ENCODE results near the gene MSI2. TPM values are rescaled to one million over a fixed set of nuclear protein-coding genes. Genes with fewer than 3 reads are reported as not detected.

MSI2 gene
- total RNA-seq, 4 donors from 2014 or later, result 60.7 to 101 (median 70.9) TPM

DNA sequence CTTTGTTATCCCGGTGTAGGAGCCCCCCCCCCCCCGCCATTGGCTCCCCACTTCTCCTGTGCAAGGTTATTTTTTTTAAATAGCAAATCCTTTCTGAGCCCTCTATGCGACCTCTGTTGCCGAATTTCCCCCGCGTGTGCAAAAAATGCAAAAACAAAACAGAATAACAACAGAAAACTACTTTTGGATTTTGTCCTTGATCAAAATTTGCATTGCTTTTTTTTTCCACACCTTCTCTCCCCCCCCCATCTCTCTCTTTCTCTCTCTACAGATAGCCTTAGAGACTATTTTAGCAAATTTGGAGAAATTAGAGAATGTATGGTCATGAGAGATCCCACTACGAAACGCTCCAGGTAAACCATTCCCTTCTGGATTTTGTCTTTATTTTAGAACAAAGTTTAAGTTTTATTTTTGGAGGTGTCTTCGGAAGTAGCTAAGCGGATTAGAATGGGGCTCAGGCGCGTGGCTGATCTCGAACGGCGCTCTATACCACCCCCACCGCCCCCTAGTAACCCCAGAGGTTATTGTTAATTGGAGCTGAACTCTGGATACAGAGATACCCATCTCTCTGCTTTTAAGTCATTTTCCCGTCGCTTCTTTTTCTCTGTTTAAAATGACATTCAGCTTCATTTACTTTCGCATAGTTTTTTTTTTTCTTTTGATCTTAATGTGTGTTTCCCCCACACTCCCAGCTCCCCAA, 1.0 kb downstream of the MSI2 start:
- 1% methylated on average over 19 of the region's 19 CpGs for WGBS, 2 donors
- H3K4me1 ChIP-seq, result peaks cover 22 to 29% of the 10 kb centered on the region in 2 donors
- intact Hi-C loops (cut with DNase I), result no loop called here
- H3K4me3 ChIP-seq (replicated peaks in 1 of 3), result peak overlapping the region; percentile 37 to 94 (median 66)
- H3K36me3 ChIP-seq, result peaks cover 0 to 4% of the 10 kb centered on the region in 2 donors
- DNase-seq, result peak in 1 of 2 donors; percentile 36
- TF ChIP-seq POLR2A (IDR thresholded peaks at IDR 0.05), result no peak
- TF ChIP-seq, protein P1, sequence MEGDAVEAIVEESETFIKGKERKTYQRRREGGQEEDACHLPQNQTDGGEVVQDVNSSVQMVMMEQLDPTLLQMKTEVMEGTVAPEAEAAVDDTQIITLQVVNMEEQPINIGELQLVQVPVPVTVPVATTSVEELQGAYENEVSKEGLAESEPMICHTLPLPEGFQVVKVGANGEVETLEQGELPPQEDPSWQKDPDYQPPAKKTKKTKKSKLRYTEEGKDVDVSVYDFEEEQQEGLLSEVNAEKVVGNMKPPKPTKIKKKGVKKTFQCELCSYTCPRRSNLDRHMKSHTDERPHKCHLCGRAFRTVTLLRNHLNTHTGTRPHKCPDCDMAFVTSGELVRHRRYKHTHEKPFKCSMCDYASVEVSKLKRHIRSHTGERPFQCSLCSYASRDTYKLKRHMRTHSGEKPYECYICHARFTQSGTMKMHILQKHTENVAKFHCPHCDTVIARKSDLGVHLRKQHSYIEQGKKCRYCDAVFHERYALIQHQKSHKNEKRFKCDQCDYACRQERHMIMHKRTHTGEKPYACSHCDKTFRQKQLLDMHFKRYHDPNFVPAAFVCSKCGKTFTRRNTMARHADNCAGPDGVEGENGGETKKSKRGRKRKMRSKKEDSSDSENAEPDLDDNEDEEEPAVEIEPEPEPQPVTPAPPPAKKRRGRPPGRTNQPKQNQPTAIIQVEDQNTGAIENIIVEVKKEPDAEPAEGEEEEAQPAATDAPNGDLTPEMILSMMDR (IDR thresholded peaks at IDR 0.05), result no peak
- peak overlapping the region; percentile 82 to 99 (median 95) for H3K27ac ChIP-seq
- H3K9me3 ChIP-seq, result no peaks in the 10 kb centered on the region
- H3K27me3 ChIP-seq, result no peaks in the 10 kb centered on the region

DNA sequence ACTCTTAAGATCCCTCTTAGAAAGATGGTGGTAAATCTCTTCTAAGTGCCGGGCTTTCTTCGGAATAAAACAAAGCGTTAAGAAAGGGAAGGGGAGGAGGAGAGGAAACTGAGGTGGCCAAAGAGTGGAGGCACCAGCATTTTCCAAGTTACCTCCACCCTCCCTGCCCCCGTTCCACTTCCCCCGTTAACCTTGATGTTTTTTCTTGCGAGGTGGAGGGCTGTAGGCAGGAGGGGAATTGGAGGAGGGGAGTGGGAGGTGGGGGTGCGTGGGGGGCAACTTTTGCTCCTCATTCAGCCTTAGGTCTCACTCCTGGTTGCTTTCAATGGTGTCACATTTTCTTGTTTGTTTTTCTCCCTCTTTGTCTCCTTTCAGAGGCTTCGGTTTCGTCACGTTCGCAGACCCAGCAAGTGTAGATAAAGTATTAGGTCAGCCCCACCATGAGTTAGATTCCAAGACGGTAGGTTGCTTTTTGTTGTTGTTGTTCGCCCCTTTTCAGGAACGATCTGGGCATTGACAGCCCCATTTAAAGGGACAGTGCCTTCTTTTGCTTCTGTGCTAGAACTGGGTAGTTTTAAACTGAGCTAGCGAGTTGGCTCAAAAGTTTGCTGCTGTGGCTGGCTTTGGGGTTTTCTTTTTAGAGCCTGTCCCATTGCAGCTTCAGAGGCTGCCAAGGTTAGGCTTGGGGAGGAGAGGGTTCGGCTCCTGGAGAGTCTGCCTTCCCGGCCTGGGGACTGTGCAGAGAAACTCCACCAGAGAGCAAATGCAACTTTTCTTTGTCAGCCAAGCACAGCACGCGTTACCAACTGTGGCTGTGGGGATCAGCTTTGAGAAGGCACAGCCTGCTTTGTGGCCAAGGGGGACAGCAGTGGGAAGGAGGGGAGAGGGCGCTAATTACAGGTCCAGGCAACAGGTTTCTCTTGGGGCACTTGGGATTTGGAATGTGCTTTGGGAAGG, 1.9 kb downstream of the MSI2 start:
- no peak for DNase-seq
- intact Hi-C loops (cut with DNase I), result no loop called here
- Histone ChIP-seq H3K9me3 (no peaks in the 10 kb centered on the region), H3K27me3 (no peaks in the 10 kb centered on the region), H3K36me3 (peaks cover 0 to 6% of the 10 kb centered on the region in 2 donors), H3K27ac (peak overlapping the region in 2 of 3 donors; percentile 95 to 99), H3K4me1 (peaks cover 22 to 31% of the 10 kb centered on the region in 2 donors), H3K4me3 (replicated peaks in 1 of 3) (peak overlapping the region in 2 of 3 donors; percentile 66 to 94)
- WGBS, 2 donors, result 11% methylated on average over 18 to 20 of the region's 20 CpGs
- TF ChIP-seq, protein P1 (IDR thresholded peaks at IDR 0.05), result no peak
- TF ChIP-seq POLR2A (IDR thresholded peaks at IDR 0.05), result peak in 1 of 2 donors; percentile 7

DNA sequence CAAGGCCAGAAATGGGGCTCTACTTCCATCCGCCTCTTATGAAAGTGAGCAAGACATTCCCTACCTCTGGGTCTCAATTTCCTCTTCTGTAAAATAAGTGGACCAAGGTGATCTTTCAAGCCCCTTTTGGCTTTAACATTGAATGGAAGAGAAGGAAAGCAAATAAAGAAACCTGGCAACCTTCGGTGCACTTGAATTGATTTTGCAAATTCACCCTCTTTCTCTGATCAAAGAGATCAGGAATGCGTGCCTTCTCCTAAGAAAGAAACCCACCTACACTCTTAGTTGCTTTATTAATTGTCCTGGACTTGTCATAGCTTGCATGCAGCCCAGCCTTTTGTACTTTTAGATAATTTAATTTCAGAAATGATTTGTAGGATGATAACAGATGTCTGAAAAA, 3.0 kb downstream of the MSI2 start:
- no peaks in the 10 kb centered on the region for H3K9me3 ChIP-seq
- intact Hi-C loops (cut with DNase I), result no loop called here
- H3K36me3 ChIP-seq, result peaks cover 4 to 15% of the 10 kb centered on the region in 2 donors
- peak overlapping the region in 1 of 3 donors; percentile 95 for H3K27ac ChIP-seq
- 65 to 66% methylated on average over 3 of the region's 3 CpGs for WGBS, 2 donors
- peak overlapping the region in 1 of 3 donors; percentile 1 for H3K4me3 ChIP-seq (replicated peaks in 1 of 3)
- H3K27me3 ChIP-seq, result no peaks in the 10 kb centered on the region
- no peak for DNase-seq
- H3K4me1 ChIP-seq, result peaks cover 22 to 31% of the 10 kb centered on the region in 2 donors
- no peak for TF ChIP-seq POLR2A (IDR thresholded peaks at IDR 0.05)
- TF ChIP-seq, protein P1 (IDR thresholded peaks at IDR 0.05), result no peak

DNA sequence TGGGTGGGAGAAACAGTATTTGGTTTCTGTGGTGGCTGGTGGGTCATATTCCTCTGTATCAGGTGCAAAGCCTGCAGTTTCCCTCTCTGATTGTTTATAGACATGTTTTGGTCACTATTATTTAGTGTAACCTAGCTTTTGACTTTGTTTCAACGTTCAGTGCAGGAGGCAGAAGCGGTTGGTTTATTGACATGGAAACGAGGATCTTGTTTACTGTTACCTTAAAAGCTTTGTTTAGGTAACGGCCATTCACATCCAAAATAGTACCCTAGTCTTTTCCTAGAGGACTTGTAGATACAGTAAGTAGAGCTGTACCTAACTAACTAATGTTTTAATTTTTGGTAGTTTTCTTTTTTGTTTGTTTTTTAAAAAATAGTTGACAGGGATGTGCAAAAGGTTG, 3.5 kb downstream of the MSI2 start:
- Histone ChIP-seq H3K27me3 (no peaks in the 10 kb centered on the region), H3K36me3 (peaks cover 9 to 20% of the 10 kb centered on the region in 2 donors), H3K4me3 (replicated peaks in 1 of 3) (no peak overlapping the region), H3K9me3 (no peaks in the 10 kb centered on the region), H3K4me1 (peaks cover 22 to 31% of the 10 kb centered on the region in 2 donors), H3K27ac (peak overlapping the region in 1 of 3 donors; percentile 95)
- TF ChIP-seq, protein P1 (IDR thresholded peaks at IDR 0.05), result no peak
- TF ChIP-seq POLR2A (IDR thresholded peaks at IDR 0.05), result no peak
- WGBS, 2 donors, result 76 to 78% methylated on average over 4 of the region's 4 CpGs
- intact Hi-C loops (cut with DNase I), result loop anchor here (10.0 kb wide), 1 partner anchor 235 kb away; no protein-coding TSS in a partner anchor
- DNase-seq, result no peak

Data from thyroid gland (tissue), 4 donors.